Transverse colon (tissue), 4 donors: ENCODE measurements around the gene ARID4B.

Experiments
- CTCF ChIP-seq, 5 experiments: fragments of 200-600 bp in 3 of 5; fragments of 450-650 bp in 2 of 5; sonication (generic) in 3 of 5; IDR thresholded peaks; 1 replicate in 2 of 5; 2 replicates in 3 of 5; pipeline ENCODE4 v1.5.1; 2016 to 2017; ENCODE audit warnings: antibody characterized with exemption in 5 of 5, inconsistent platforms in 3 of 5, mild to moderate bottlenecking in 2 of 5, moderate library complexity in 1 of 5
- POLR2A ChIP-seq: fragments of 450-650 bp; IDR thresholded peaks from one replicate; pipeline ENCODE4 v1.6.1; 2016; ENCODE audit warnings: antibody characterized with exemption, mild to moderate bottlenecking, moderate library complexity
- POLR2AphosphoS5 ChIP-seq, 3 donors: sonication (generic); formaldehyde crosslinking; IDR thresholded peaks; one replicate each; pipeline ENCODE4 v1.6.1; 2016; ENCODE audit warnings: antibody characterized with exemption in 3 of 3

GRCh38 chr1:235277709-235278108, 50.3 kb downstream of the ARID4B start:
- TF ChIP-seq CTCF (IDR thresholded peaks at IDR 0.05) = no peak
- no peak for TF ChIP-seq POLR2A
- no peak for TF ChIP-seq POLR2AphosphoS5 (IDR thresholded peaks at IDR 0.05)
